ENCODE measurements around the gene CAMK1D. TPM values are rescaled to one million over a fixed set of nuclear protein-coding genes. Genes with fewer than 3 reads are reported as not detected.

Gene CAMK1D
- total and polyA plus RNA-seq, 2 of the 8 experiments (the other 6 are each of a cell fraction or from before 2014, with no cell fraction given), result 3.5 to 10.6 TPM

- TF ChIP-seq CTBP2 (IDR thresholded peaks at IDR 0.05; ENCODE audit: borderline replicate concordance, insufficient read depth, insufficient read length, low read length), result no peak
- no peak for TF ChIP-seq SIRT6 (IDR thresholded peaks at IDR 0.05; ENCODE audit: low read length)
- TF ChIP-seq BCL11A (IDR thresholded peaks at IDR 0.05; ENCODE audit: low read depth in 2 of 2, low read length in 2 of 2), result no peak
- no peak for TF ChIP-seq EP300 (IDR thresholded peaks at IDR 0.05; ENCODE audit: borderline replicate concordance in 1 of 2, low read depth in 2 of 2, low read length in 2 of 2)
- no peak for TF ChIP-seq SRF (IDR thresholded peaks at IDR 0.05; ENCODE audit: low read depth, low read length)
Observed at GRCh38 chr10:12829831-12830390, 480.6 kb downstream of the CAMK1D start (continued).

All from H1 (cell line).